HG03175 (cell line): Measurements from ENCODE around the gene FBXO2.

Experiments used
- ATAC-seq: cut with Tn5 transposase; IDR thresholded peaks from one replicate; pipeline ENCODE4 v1.9.1; 2021; ENCODE audit warnings: mild to moderate bottlenecking, moderate library complexity; ENCODE audit not compliant: unreplicated experiment

Gene FBXO2

GRCh38 chr1:11682799-11683198, 28.6 kb upstream of the FBXO2 start:
- ATAC-seq: no peak

GRCh38 chr1:11682287-11682771, 28.1 kb upstream of the FBXO2 start:
- no peak for ATAC-seq

- peak; percentile 88 for ATAC-seq
Observed at GRCh38 chr1:11681071-11681771, 27.0 kb upstream of the FBXO2 start, which contains the start of gene MAD2L2. Gene MAD2L2, minus strand, starts transcription at chr1:11681148. Its CDS starts 547 bp downstream, at chr1:11680601.

GRCh38 chr1:11680270-11681070, 26.2 kb upstream of the FBXO2 start:
- ATAC-seq: peak; percentile 17

GRCh38 chr1:11678442-11678841, 24.2 kb upstream of the FBXO2 start:
- ATAC-seq: no peak

GRCh38 chr1:11676386-11677103, 22.3 kb upstream of the FBXO2 start:
- no peak for ATAC-seq

- ATAC-seq: no peak
Observed at GRCh38 chr1:11675325-11675724, 21.1 kb upstream of the FBXO2 start.

GRCh38 chr1:11674488-11674887, 20.3 kb upstream of the FBXO2 start:
- no peak for ATAC-seq

- ATAC-seq: no peak
Observed at GRCh38 chr1:11673089-11673769, 19.0 kb upstream of the FBXO2 start.

GRCh38 chr1:11671544-11672286, 17.5 kb upstream of the FBXO2 start:
- no peak for ATAC-seq

- no peak for ATAC-seq
Observed at GRCh38 chr1:11671205-11671543, 16.9 kb upstream of the FBXO2 start.

- ATAC-seq: no peak
Observed at GRCh38 chr1:11670747-11671146, 16.5 kb upstream of the FBXO2 start.

GRCh38 chr1:11668516-11668915, 14.3 kb upstream of the FBXO2 start:
- ATAC-seq: no peak

GRCh38 chr1:11664336-11665065, 10.3 kb upstream of the FBXO2 start:
- peak; percentile 50 for ATAC-seq

- no peak for ATAC-seq
Observed at GRCh38 chr1:11661103-11661502, 6.9 kb upstream of the FBXO2 start.

GRCh38 chr1:11659748-11660147, 5.5 kb upstream of the FBXO2 start:
- ATAC-seq: no peak

GRCh38 chr1:11658542-11658941, 4.3 kb upstream of the FBXO2 start:
- ATAC-seq: no peak

GRCh38 chr1:11657654-11658053, 3.4 kb upstream of the FBXO2 start:
- no peak for ATAC-seq

GRCh38 chr1:11654939-11655808, 945 bp upstream of the FBXO2 start:
- ATAC-seq: peak; percentile 29
